HEK293 (cell line): ENCODE measurements around the gene CLASRP.

Source experiments
- CTCF ChIA-PET: fragments of 350-600 bp; formaldehyde crosslinking; extraction: SDS; loops from one replicate; lab custom pipeline; 2021; ENCODE audit warnings: antibody characterized with exemption; lab: Yijun Ruan, JAX
- POLR2A ChIA-PET: fragments of 300-600 bp; formaldehyde crosslinking; extraction: SDS; loops from one replicate; lab custom pipeline; 2020; ENCODE audit warnings: antibody characterized with exemption, inconsistent platforms; lab: Yijun Ruan, JAX
- H3K27ac ChIP-seq: fragments of 200-500 bp; sonication (Bioruptor generic); 2 replicates; pipeline ENCODE4 v1.5.1; 2014; ENCODE audit warnings: low read depth, low read length, control low read depth, inconsistent platforms; ENCODE audit errors: extremely low read depth
- H3K36me3 ChIP-seq, 2 experiments: fragments of 200-500 bp in 1 of 2; sonication (Bioruptor generic) in 1 of 2; 1 replicate in 1 of 2; 2 replicates in 1 of 2; pipeline ENCODE4 v1.5.1; 2014 to 2017; ENCODE audit warnings: inconsistent platforms in 2 of 2, low read length in 2 of 2; ENCODE audit not compliant: control insufficient read depth in 2 of 2, insufficient read depth in 1 of 2
- H3K4me1 ChIP-seq: fragments of 200-500 bp; sonication (Bioruptor generic); 2 replicates; pipeline ENCODE4 v1.5.1; 2014; ENCODE audit warnings: mild to moderate bottlenecking, low read length, inconsistent platforms; ENCODE audit not compliant: control insufficient read depth, insufficient read depth
- H3K4me3 ChIP-seq: 2 replicates; pipeline ENCODE4 v1.5.1; 2011; ENCODE audit warnings: low read depth, mild to moderate bottlenecking, control low read depth, low read length, moderate library complexity
- H3K9me3 ChIP-seq: fragments of 200-500 bp; sonication (Bioruptor generic); 2 replicates; pipeline ENCODE4 v1.5.1; 2014; ENCODE audit warnings: low read depth, low read length, inconsistent platforms; ENCODE audit not compliant: control insufficient read depth, insufficient read depth
- EGR2 ChIP-seq: fragments of 450-650 bp; formaldehyde crosslinking; IDR thresholded peaks from 2 replicates; pipeline ENCODE4 v1.5.1; 2016; ENCODE audit warnings: low read depth, missing biosample characterization, missing genetic modification characterization
- PRDM10 ChIP-seq: fragments of 450-650 bp; formaldehyde crosslinking; IDR thresholded peaks from 2 replicates; pipeline ENCODE4 v1.5.1; 2016; ENCODE audit warnings: missing biosample characterization, missing genetic modification characterization
- WT1 ChIP-seq: fragments of 450-650 bp; formaldehyde crosslinking; IDR thresholded peaks from 2 replicates; pipeline ENCODE4 v1.5.1; 2016; ENCODE audit warnings: missing biosample characterization, missing genetic modification characterization
- ZEB2 ChIP-seq: fragments of 450-650 bp; formaldehyde crosslinking; IDR thresholded peaks from 2 replicates; pipeline ENCODE4 v1.5.1; 2016; ENCODE audit warnings: missing biosample characterization, missing genetic modification characterization
- ZFP69B ChIP-seq: fragments of 450-650 bp; formaldehyde crosslinking; IDR thresholded peaks from 2 replicates; pipeline ENCODE4 v1.5.1; 2016; ENCODE audit warnings: missing biosample characterization, missing genetic modification characterization
- ZNF174 ChIP-seq: fragments of 450-650 bp; formaldehyde crosslinking; IDR thresholded peaks from 2 replicates; pipeline ENCODE4 v1.5.0; 2017; ENCODE audit warnings: missing biosample characterization, mild to moderate bottlenecking, missing genetic modification characterization
- ZNF18 ChIP-seq: fragments of 450-650 bp; formaldehyde crosslinking; IDR thresholded peaks from 2 replicates; pipeline ENCODE4 v1.5.1; 2016; ENCODE audit warnings: missing biosample characterization, missing genetic modification characterization
- ZNF266 ChIP-seq: fragments of 450-650 bp; formaldehyde crosslinking; IDR thresholded peaks from 2 replicates; pipeline ENCODE4 v1.5.1; 2016; ENCODE audit warnings: missing biosample characterization, missing genetic modification characterization, low read depth
- ZNF274 ChIP-seq, 2 experiments: fragments of 200-500 bp in 1 of 2; fragments of 450-650 bp in 1 of 2; sonication (Bioruptor generic) in 1 of 2; formaldehyde crosslinking in 1 of 2; IDR thresholded peaks; 2 replicates each; pipeline versions ENCODE4 v1.5.1 to v1.6.1; 2014 to 2016; ENCODE audit warnings: borderline replicate concordance in 1 of 2, inconsistent platforms in 1 of 2, low read length in 1 of 2, missing biosample characterization in 1 of 2, missing genetic modification characterization in 1 of 2
- ZNF394 ChIP-seq: fragments of 450-650 bp; formaldehyde crosslinking; IDR thresholded peaks from 2 replicates; pipeline ENCODE4 v1.5.1; 2016; ENCODE audit warnings: missing biosample characterization, missing genetic modification characterization, mild to moderate bottlenecking, moderate library complexity, borderline replicate concordance
- ZNF664 ChIP-seq: fragments of 450-650 bp; formaldehyde crosslinking; IDR thresholded peaks from 2 replicates; pipeline ENCODE4 v1.5.1; 2016; ENCODE audit warnings: missing biosample characterization, missing genetic modification characterization
- ZSCAN23 ChIP-seq: fragments of 450-650 bp; formaldehyde crosslinking; IDR thresholded peaks from 2 replicates; pipeline ENCODE4 v1.5.1; 2016; ENCODE audit warnings: missing biosample characterization, missing genetic modification characterization
- TF ChIP-seq, protein P1 (sequence below): fragments of 450-650 bp; formaldehyde crosslinking; IDR thresholded peaks from 2 replicates; pipeline ENCODE4 v1.5.1; 2016; ENCODE audit warnings: missing biosample characterization, missing genetic modification characterization
- TF ChIP-seq, protein P2 (sequence below): fragments of 450-650 bp; formaldehyde crosslinking; IDR thresholded peaks from 2 replicates; pipeline ENCODE4 v1.5.1; 2017; ENCODE audit warnings: missing biosample characterization, missing genetic modification characterization
- TF ChIP-seq, protein P3 (sequence below): fragments of 450-650 bp; formaldehyde crosslinking; IDR thresholded peaks from 2 replicates; pipeline ENCODE4 v1.5.1; 2017; ENCODE audit warnings: missing biosample characterization, missing genetic modification characterization
- TF ChIP-seq, protein P4 (sequence below): fragments of 450-650 bp; formaldehyde crosslinking; IDR thresholded peaks from 2 replicates; pipeline ENCODE4 v1.5.1; 2016; ENCODE audit warnings: missing biosample characterization, missing genetic modification characterization

Gene CLASRP

GRCh38 chr19:45097776-45098520, 59.1 kb downstream of the CLASRP start (continued):
- TF ChIP-seq ZSCAN23 (tag by site-specific recombination) (no peak), EGR2 (tag by site-specific recombination) (no peak; the same call in 1 of the 2 replicates)
- TF ChIP-seq, protein P1, sequence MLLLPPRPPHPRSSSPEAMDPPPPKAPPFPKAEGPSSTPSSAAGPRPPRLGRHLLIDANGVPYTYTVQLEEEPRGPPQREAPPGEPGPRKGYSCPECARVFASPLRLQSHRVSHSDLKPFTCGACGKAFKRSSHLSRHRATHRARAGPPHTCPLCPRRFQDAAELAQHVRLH: no peak
- TF ChIP-seq, all 188 proteins: peak for 12

DNA sequence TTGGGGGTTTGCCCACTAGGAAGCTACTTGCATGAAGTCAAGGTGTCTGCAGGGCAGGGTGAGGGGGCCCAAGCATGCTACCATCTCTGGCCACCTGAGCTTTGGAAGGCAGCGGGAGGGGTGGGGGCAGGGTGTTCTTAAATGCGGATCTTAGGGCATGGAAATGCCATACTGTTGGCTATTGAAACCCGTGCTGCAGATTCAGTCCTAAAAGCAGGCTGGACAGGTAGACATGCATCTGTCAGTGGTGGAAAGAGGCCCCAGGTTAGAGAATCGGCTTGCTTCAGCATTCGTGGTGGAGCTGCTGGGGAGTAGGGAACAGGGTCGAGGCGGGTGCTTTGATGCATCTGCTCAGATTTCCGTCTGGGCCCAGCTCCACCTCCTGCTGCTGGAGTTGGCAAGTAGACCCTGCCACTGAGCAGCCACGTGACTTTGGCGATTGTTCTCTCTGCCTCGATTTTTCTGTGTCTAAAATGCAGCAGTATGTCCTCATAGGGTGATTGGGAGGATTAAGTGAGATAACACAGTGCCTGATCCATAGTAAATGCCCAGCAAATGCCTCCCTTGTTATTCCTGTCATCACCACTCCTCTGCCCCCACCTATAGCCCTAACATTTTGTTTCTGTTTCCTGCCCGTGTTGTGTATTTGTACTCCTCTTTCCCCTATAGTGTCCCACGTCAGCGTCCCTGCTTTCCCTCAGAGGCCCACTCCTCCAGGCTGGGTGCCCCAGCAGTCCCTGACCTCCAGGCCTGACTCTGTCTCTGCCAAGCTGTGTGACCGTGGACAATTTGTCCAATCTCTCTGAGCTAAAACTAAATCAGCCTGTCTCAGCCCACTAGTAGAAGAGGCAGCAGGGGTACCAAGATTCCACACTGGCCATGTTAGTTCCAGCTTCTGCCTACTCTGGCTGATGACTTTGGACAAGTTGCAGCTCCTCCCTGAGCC, 59.9 kb downstream of the CLASRP start:
- H3K4me1 ChIP-seq: peaks cover 39% of the 10 kb centered on the region
- POLR2A ChIA-PET: interaction anchor here (1.3 to 1.7 kb wide), 4 partner anchors 9 to 79 kb away, joined by 4 to 8 read pairs (median 4); partner anchors contain the start of genes BLOC1S3, CLASRP and TRAPPC6A
- CTCF ChIA-PET: interaction anchor here (0.5 to 2.7 kb wide), 7 partner anchors 8 to 206 kb away, joined by 3 to 24 read pairs (median 4); no protein-coding TSS in a partner anchor
- H3K27ac ChIP-seq: no peak overlapping the region
- H3K4me3 ChIP-seq: no peak overlapping the region
- no peaks in the 10 kb centered on the region for H3K9me3 ChIP-seq
- H3K36me3 ChIP-seq: peaks cover 7 to 36% of the 10 kb centered on the region in 2 experiments; a peak in 2 of 3 replicates
- TF ChIP-seq, protein P2, sequence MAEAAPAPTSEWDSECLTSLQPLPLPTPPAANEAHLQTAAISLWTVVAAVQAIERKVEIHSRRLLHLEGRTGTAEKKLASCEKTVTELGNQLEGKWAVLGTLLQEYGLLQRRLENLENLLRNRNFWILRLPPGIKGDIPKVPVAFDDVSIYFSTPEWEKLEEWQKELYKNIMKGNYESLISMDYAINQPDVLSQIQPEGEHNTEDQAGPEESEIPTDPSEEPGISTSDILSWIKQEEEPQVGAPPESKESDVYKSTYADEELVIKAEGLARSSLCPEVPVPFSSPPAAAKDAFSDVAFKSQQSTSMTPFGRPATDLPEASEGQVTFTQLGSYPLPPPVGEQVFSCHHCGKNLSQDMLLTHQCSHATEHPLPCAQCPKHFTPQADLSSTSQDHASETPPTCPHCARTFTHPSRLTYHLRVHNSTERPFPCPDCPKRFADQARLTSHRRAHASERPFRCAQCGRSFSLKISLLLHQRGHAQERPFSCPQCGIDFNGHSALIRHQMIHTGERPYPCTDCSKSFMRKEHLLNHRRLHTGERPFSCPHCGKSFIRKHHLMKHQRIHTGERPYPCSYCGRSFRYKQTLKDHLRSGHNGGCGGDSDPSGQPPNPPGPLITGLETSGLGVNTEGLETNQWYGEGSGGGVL (tag by site-specific recombination): no peak
- TF ChIP-seq ZNF274 (IDR thresholded peaks at IDR 0.05; ENCODE audit: low read length): no peak
- no peak for TF ChIP-seq ZNF274 (tag by site-specific recombination; IDR thresholded peaks at IDR 0.05; ENCODE audit: borderline replicate concordance)
- TF ChIP-seq EGR2 (tag by site-specific recombination): 0 out of 2 replicates have a peak, but pooled peaks have one; percentile 30
- no peak for TF ChIP-seq ZNF174 (tag by site-specific recombination)
- TF ChIP-seq, protein P3, sequence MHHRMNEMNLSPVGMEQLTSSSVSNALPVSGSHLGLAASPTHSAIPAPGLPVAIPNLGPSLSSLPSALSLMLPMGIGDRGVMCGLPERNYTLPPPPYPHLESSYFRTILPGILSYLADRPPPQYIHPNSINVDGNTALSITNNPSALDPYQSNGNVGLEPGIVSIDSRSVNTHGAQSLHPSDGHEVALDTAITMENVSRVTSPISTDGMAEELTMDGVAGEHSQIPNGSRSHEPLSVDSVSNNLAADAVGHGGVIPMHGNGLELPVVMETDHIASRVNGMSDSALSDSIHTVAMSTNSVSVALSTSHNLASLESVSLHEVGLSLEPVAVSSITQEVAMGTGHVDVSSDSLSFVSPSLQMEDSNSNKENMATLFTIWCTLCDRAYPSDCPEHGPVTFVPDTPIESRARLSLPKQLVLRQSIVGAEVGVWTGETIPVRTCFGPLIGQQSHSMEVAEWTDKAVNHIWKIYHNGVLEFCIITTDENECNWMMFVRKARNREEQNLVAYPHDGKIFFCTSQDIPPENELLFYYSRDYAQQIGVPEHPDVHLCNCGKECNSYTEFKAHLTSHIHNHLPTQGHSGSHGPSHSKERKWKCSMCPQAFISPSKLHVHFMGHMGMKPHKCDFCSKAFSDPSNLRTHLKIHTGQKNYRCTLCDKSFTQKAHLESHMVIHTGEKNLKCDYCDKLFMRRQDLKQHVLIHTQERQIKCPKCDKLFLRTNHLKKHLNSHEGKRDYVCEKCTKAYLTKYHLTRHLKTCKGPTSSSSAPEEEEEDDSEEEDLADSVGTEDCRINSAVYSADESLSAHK (tag by site-specific recombination): no peak
- TF ChIP-seq PRDM10 (tag by site-specific recombination): peak; percentile 7; the same call in 1 of the 2 replicates
- TF ChIP-seq, protein P4, sequence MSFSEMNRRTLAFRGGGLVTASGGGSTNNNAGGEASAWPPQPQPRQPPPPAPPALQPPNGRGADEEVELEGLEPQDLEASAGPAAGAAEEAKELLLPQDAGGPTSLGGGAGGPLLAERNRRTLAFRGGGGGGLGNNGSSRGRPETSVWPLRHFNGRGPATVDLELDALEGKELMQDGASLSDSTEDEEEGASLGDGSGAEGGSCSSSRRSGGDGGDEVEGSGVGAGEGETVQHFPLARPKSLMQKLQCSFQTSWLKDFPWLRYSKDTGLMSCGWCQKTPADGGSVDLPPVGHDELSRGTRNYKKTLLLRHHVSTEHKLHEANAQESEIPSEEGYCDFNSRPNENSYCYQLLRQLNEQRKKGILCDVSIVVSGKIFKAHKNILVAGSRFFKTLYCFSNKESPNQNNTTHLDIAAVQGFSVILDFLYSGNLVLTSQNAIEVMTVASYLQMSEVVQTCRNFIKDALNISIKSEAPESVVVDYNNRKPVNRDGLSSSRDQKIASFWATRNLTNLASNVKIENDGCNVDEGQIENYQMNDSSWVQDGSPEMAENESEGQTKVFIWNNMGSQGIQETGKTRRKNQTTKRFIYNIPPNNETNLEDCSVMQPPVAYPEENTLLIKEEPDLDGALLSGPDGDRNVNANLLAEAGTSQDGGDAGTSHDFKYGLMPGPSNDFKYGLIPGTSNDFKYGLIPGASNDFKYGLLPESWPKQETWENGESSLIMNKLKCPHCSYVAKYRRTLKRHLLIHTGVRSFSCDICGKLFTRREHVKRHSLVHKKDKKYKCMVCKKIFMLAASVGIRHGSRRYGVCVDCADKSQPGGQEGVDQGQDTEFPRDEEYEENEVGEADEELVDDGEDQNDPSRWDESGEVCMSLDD (tag by site-specific recombination): no peak
- no peak for TF ChIP-seq ZNF18
- 0 out of 2 replicates have a peak, but pooled peaks have one; percentile 11 for TF ChIP-seq ZEB2 (tag by site-specific recombination)
- peak; percentile 99 for TF ChIP-seq ZNF664 (tag by site-specific recombination)
- no peak for TF ChIP-seq WT1
- TF ChIP-seq ZFP69B (tag by site-specific recombination): peak; percentile 41; the same call in 1 of the 2 replicates
- TF ChIP-seq ZNF394 (tag by site-specific recombination): 0 out of 2 replicates have a peak, but pooled peaks have one; percentile 14
- no peak for TF ChIP-seq ZNF266
